ENCODE measurements around the gene PRDX1.

Gene PRDX1

GRCh38 chr1:45521413-45522323 lies at the start of gene PRDX1:
TSS of gene PRDX1 (minus strand) at chr1:45521884. CDS start at chr1:45519043, 2,841 bp downstream.
- H3K4me3 ChIP-seq (replicated peaks in 1 of 2; ENCODE audit: low read depth in 2 of 2, low read length in 2 of 2): peak within 1 kb of the TSS; percentile 94 to 97
- TF ChIP-seq CTCF (IDR thresholded peaks at IDR 0.05; ENCODE audit: low read depth, low read length): peak; percentile 17
- peak; percentile 97 for DNase-seq (ENCODE audit: low read depth in 2 of 2)

- no peak for TF ChIP-seq CTCF (IDR thresholded peaks at IDR 0.05; ENCODE audit: low read depth, low read length)
- no peak overlapping the region for H3K4me3 ChIP-seq (replicated peaks in 1 of 2; ENCODE audit: low read depth in 2 of 2, low read length in 2 of 2)
- DNase-seq (ENCODE audit: low read depth in 2 of 2): no peak
Measured at GRCh38 chr1:45570631-45571030, 48.9 kb upstream of the PRDX1 start.

- DNase-seq (ENCODE audit: low read depth in 2 of 2): peak; percentile 87
- peak; percentile 98 for TF ChIP-seq CTCF (IDR thresholded peaks at IDR 0.05; ENCODE audit: low read depth, low read length)
- no peak overlapping the region for H3K4me3 ChIP-seq (replicated peaks in 1 of 2; ENCODE audit: low read depth in 2 of 2, low read length in 2 of 2)
Measured at GRCh38 chr1:45569962-45570581, 48.4 kb upstream of the PRDX1 start.

- no peak for DNase-seq (ENCODE audit: low read depth in 2 of 2)
- TF ChIP-seq CTCF (IDR thresholded peaks at IDR 0.05; ENCODE audit: low read depth, low read length): no peak
- H3K4me3 ChIP-seq (replicated peaks in 1 of 2; ENCODE audit: low read depth in 2 of 2, low read length in 2 of 2): no peak overlapping the region
Measured at GRCh38 chr1:45569571-45569961, 47.9 kb upstream of the PRDX1 start.

- no peak overlapping the region for H3K4me3 ChIP-seq (replicated peaks in 1 of 2; ENCODE audit: low read depth in 2 of 2, low read length in 2 of 2)
- TF ChIP-seq CTCF (IDR thresholded peaks at IDR 0.05; ENCODE audit: low read depth, low read length): no peak
- DNase-seq (ENCODE audit: low read depth in 2 of 2): no peak
Measured at GRCh38 chr1:45568421-45568820, 46.7 kb upstream of the PRDX1 start.

- no peak overlapping the region for H3K4me3 ChIP-seq (replicated peaks in 1 of 2; ENCODE audit: low read depth in 2 of 2, low read length in 2 of 2)
- no peak for DNase-seq (ENCODE audit: low read depth in 2 of 2)
- TF ChIP-seq CTCF (IDR thresholded peaks at IDR 0.05; ENCODE audit: low read depth, low read length): no peak
Measured at GRCh38 chr1:45567911-45568310, 46.2 kb upstream of the PRDX1 start.
